VCaP (cell line): ENCODE results near the gene EMILIN1.

Experiments used
- H3K27ac ChIP-seq: fragments of 450-650 bp; 2 replicates; pipeline ENCODE4 v1.5.1; 2017
- TF ChIP-seq, protein P1 (sequence below): fragments of 450-650 bp; conservative IDR thresholded peaks from 2 replicates; pipeline ENCODE4 v1.5.1; 2017; ENCODE audit warnings: mild to moderate bottlenecking, moderate library complexity

Gene EMILIN1

GRCh38 chr2:27118525-27119329, 40.3 kb downstream of the EMILIN1 start, which contains the start of gene CGREF1:
TSS of gene CGREF1 (minus strand) at chr2:27119128. CDS start at chr2:27104366, 14,762 bp downstream.
- peak within 1 kb of the TSS; percentile 84 for H3K27ac ChIP-seq
- TF ChIP-seq, protein P1, sequence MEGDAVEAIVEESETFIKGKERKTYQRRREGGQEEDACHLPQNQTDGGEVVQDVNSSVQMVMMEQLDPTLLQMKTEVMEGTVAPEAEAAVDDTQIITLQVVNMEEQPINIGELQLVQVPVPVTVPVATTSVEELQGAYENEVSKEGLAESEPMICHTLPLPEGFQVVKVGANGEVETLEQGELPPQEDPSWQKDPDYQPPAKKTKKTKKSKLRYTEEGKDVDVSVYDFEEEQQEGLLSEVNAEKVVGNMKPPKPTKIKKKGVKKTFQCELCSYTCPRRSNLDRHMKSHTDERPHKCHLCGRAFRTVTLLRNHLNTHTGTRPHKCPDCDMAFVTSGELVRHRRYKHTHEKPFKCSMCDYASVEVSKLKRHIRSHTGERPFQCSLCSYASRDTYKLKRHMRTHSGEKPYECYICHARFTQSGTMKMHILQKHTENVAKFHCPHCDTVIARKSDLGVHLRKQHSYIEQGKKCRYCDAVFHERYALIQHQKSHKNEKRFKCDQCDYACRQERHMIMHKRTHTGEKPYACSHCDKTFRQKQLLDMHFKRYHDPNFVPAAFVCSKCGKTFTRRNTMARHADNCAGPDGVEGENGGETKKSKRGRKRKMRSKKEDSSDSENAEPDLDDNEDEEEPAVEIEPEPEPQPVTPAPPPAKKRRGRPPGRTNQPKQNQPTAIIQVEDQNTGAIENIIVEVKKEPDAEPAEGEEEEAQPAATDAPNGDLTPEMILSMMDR, result no peak

- peak overlapping the region; percentile 84 for H3K27ac ChIP-seq
Observed at GRCh38 chr2:27119330-27119670, 40.9 kb downstream of the EMILIN1 start.

DNA sequence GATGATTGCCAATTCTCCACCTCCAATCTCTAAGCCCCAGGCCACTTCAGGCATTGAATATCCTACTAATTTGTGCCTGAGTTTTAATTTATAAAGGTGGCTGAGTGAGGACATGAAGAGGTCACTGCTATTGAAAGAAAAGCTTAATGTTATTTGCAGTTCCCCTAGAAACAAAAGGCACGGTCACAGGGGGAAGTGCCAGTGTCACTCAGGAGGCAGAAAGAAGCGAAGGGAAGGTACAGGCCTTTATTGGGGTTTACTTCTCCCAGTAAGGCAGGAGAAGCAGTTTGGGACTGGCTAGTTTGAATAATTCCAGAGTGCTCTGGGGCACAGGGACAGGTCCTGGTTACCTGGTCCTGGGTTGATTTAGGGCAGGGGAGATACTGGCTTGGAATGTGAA, 43.5 kb downstream of the EMILIN1 start:
- TF ChIP-seq, protein P1, result no peak
- H3K27ac ChIP-seq, result no peak overlapping the region

GRCh38 chr2:27122791-27123190, 44.4 kb downstream of the EMILIN1 start:
- peak overlapping the region; percentile 65; the same call in 1 of the 2 replicates for H3K27ac ChIP-seq
- TF ChIP-seq, protein P1, result no peak

GRCh38 chr2:27123302-27124150, 45.1 kb downstream of the EMILIN1 start, which contains the start of gene ABHD1:
TSS of gene ABHD1 (plus strand) at chr2:27123815. CDS start at chr2:27123949, 134 bp downstream.
- H3K27ac ChIP-seq, result peak within 1 kb of the TSS; percentile 65

GRCh38 chr2:27125104-27125503, 46.7 kb downstream of the EMILIN1 start:
- H3K27ac ChIP-seq, result no peak overlapping the region
- TF ChIP-seq, protein P1, result no peak

More at GRCh38 chr2:27123302-27124150, 45.1 kb downstream of the EMILIN1 start, which contains the start of gene ABHD1:
- TF ChIP-seq, protein P1, result no peak

DNA sequence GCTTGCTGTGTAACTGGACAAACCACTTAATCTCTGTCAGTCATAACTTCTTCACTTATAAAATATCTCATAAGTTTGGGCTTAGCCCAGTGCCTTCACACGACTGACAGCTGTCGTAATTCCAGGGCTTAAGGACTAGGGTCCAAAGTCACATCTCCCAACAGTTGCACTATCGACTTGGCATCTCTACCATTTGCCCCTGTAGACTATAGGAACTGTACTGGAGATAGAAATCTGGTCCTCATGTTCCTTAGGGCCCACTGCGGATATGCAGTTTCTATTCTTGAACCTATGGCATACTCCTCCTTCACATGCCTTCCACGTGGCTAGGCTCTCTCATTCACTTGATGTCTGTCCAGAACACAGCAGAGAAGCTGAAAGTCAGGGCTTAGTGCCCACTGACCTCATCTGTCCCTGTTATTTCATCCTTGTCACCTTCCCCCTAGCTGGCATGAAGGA, 47.9 kb downstream of the EMILIN1 start:
- TF ChIP-seq, protein P1, result no peak
- peak overlapping the region; percentile 40 for H3K27ac ChIP-seq
